ENCODE data around the gene RPL12. TPM values are rescaled to one million over a fixed set of nuclear protein-coding genes. Genes with fewer than 3 reads are reported as not detected.

Gene RPL12
- polyA plus RNA-seq, 2 donors, result 3,023 to 3,281 TPM

DNA sequence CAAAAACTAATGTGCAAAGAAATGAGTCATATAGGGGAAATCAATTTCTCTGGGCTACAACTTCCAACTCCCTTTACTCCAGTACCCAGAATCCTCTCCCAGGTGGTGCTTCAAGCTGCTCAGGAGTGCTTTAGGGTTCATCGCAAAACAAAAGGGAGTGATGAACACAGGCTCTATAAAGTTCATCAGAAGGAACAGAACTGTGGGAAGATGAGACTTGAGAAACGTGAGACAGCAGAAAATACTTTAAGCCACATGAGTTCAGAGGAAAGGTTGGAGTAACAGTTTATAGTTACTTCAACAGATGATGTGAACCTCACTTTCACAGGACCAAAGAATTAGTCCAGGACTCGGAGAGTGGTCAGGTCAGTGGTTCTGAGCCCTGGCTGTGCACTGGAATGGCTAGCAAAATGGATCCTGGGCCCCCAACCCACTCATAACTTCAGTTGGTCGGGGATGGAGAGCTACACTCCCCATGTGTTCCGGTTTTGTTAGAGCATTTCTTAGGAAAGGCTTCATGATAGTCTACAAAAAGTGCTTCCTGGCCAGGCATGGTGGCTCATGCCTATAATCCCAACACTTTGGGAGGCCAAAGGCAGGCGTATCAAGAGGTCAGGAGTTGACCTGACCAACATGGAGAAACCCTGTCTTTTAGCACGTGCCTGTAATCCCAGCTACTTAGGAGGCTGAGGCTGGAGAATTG lies 4.3 kb downstream of the RPL12 start:
- no peaks in the 10 kb centered on the region for H3K27me3 ChIP-seq (ENCODE audit: control insufficient read depth in 1 of 2, insufficient read depth in 2 of 2, low read length in 2 of 2)
- no peak overlapping the region for H3K4me3 ChIP-seq (ENCODE audit: low read depth in 1 of 2, low read length in 2 of 2)
- H3K27ac ChIP-seq (ENCODE audit: low read depth in 2 of 2, low read length in 1 of 2), result no peak overlapping the region
- peaks cover 0 to 5% of the 10 kb centered on the region in 2 donors for H3K9me3 ChIP-seq (ENCODE audit: control insufficient read depth in 2 of 2, insufficient read depth in 1 of 2, low read depth in 1 of 2, low read length in 1 of 2)
- 77 to 83% methylated on average over 7 of the region's 7 CpGs for WGBS, 2 donors
- peaks cover 16 to 35% of the 10 kb centered on the region in 2 donors for H3K36me3 ChIP-seq (ENCODE audit: control insufficient read depth in 2 of 2, insufficient read depth in 2 of 2, low read length in 1 of 2)
- H3K4me1 ChIP-seq (ENCODE audit: control insufficient read depth in 2 of 2, insufficient read depth in 2 of 2, low read length in 1 of 2), result peaks cover 0 to 5% of the 10 kb centered on the region in 2 donors

- Histone ChIP-seq H3K27ac (ENCODE audit: low read depth in 2 of 2, low read length in 1 of 2) (no peak overlapping the region), H3K9me3 (ENCODE audit: control insufficient read depth in 2 of 2, insufficient read depth in 1 of 2, low read depth in 1 of 2, low read length in 1 of 2) (peaks cover 0 to 5% of the 10 kb centered on the region in 2 donors), H3K36me3 (ENCODE audit: control insufficient read depth in 2 of 2, insufficient read depth in 2 of 2, low read length in 1 of 2) (peaks cover 16 to 35% of the 10 kb centered on the region in 2 donors), H3K27me3 (ENCODE audit: control insufficient read depth in 1 of 2, insufficient read depth in 2 of 2, low read length in 2 of 2) (no peaks in the 10 kb centered on the region), H3K4me1 (ENCODE audit: control insufficient read depth in 2 of 2, insufficient read depth in 2 of 2, low read length in 1 of 2) (peaks cover 0 to 5% of the 10 kb centered on the region in 2 donors), H3K4me3 (ENCODE audit: low read depth in 1 of 2, low read length in 2 of 2) (no peak overlapping the region)
- WGBS, 2 donors, result 66 to 73% methylated on average over 4 of the region's 4 CpGs
These were observed 5.1 kb downstream of the RPL12 start for GRCh38 chr9:127445851-127446712.

DNA sequence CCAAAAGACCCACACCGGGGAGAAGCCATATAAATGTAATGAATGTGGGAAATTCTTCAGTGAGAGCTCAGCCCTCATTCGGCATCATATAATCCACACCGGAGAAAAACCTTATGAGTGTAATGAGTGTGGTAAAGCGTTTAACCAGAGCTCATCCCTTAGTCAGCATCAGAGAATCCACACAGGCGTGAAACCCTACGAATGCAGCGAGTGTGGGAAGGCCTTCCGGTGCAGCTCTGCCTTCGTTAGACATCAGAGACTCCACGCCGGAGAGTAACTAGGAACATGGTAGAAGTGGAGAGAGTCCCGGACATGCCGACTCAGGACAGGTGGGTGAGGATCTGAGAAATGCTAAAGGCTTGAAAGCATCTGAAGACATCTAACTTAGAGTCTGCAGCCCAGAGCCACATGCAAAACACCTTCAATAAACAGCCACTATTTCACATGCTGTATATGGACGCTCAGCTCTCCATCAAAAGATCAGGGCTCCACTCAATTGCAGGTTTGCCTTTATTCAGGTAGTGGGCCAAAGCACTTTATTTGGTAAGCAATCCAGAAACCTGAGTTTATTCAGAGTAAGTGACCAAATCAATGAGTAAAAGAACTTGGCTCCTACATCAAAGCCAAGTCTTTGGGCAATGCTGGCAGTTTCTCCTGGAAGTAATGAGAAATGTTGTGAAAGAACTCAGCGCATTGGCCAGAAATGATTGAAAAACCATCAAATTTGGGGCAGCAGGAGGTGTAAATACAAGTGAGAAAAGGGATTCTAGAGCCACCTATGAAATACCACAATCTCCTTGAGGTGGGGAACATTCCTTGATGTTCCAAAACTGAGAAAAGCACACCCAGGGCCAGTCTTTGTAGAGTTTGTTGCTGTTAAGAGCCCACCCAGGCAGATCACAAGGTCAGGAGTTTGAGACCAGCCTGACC lies 6.0 kb downstream of the RPL12 start:
- Histone ChIP-seq H3K4me3 (ENCODE audit: low read depth in 1 of 2, low read length in 2 of 2) (no peak overlapping the region), H3K36me3 (ENCODE audit: control insufficient read depth in 2 of 2, insufficient read depth in 2 of 2, low read length in 1 of 2) (peaks cover 16 to 35% of the 10 kb centered on the region in 2 donors), H3K9me3 (ENCODE audit: control insufficient read depth in 2 of 2, insufficient read depth in 1 of 2, low read depth in 1 of 2, low read length in 1 of 2) (peaks cover 0 to 5% of the 10 kb centered on the region in 2 donors), H3K4me1 (ENCODE audit: control insufficient read depth in 2 of 2, insufficient read depth in 2 of 2, low read length in 1 of 2) (peaks cover 0 to 5% of the 10 kb centered on the region in 2 donors), H3K27me3 (ENCODE audit: control insufficient read depth in 1 of 2, insufficient read depth in 2 of 2, low read length in 2 of 2) (no peaks in the 10 kb centered on the region), H3K27ac (ENCODE audit: low read depth in 2 of 2, low read length in 1 of 2) (peak overlapping the region in 1 of 2 donors; percentile 0)
- WGBS, 2 donors, result 85 to 88% methylated on average over 15 of the region's 15 CpGs

DNA sequence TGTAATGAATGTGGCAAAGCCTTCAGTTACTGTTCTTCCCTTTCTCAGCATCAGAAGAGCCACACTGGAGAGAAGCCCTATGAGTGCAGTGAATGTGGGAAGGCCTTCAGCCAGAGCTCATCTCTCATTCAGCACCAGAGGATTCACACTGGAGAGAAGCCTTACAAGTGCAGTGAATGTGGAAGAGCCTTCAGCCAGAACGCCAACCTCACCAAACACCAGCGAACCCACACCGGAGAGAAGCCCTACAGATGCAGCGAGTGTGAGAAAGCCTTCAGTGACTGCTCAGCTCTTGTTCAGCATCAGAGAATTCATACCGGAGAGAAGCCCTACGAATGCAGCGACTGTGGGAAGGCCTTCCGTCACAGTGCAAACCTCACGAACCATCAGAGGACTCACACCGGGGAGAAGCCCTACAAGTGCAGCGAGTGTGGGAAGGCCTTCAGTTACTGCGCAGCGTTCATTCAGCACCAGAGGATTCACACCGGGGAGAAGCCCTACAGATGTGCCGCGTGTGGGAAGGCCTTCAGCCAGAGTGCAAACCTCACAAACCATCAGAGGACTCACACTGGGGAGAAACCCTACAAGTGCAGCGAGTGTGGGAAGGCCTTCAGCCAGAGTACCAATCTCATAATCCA lies 6.8 kb downstream of the RPL12 start:
- Histone ChIP-seq H3K27me3 (ENCODE audit: control insufficient read depth in 1 of 2, insufficient read depth in 2 of 2, low read length in 2 of 2) (no peaks in the 10 kb centered on the region), H3K9me3 (ENCODE audit: control insufficient read depth in 2 of 2, insufficient read depth in 1 of 2, low read depth in 1 of 2, low read length in 1 of 2) (peaks cover 0 to 5% of the 10 kb centered on the region in 2 donors), H3K4me1 (ENCODE audit: control insufficient read depth in 2 of 2, insufficient read depth in 2 of 2, low read length in 1 of 2) (peaks cover 0 to 2% of the 10 kb centered on the region in 2 donors), H3K36me3 (ENCODE audit: control insufficient read depth in 2 of 2, insufficient read depth in 2 of 2, low read length in 1 of 2) (peaks cover 16 to 37% of the 10 kb centered on the region in 2 donors), H3K27ac (ENCODE audit: low read depth in 2 of 2, low read length in 1 of 2) (peak overlapping the region in 1 of 2 donors; percentile 47), H3K4me3 (ENCODE audit: low read depth in 1 of 2, low read length in 2 of 2) (no peak overlapping the region)
- WGBS, 2 donors, result 92% methylated on average over 17 of the region's 17 CpGs

DNA sequence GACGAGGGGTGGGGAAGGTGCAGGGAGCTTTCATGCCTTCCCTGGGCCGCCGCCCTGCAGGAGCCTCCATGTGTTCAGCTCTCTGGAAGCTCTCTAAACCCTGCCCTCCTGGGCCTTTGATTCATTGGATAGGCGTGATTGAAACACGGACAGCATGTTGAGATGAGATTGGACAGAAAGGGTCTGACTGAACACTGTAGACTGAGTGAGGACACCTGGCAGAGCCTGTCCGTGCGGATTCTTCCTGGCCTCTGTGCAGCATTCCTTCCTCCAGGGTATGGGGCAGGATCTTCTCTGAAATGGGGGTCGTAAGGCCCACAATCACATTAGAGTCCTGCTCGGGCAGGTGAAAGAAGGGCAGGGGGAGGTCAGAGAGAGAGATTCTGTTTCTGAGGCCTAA lies 12.8 kb downstream of the RPL12 start:
- Histone ChIP-seq H3K27ac (ENCODE audit: low read depth in 2 of 2, low read length in 1 of 2) (no peak overlapping the region), H3K9me3 (ENCODE audit: control insufficient read depth in 2 of 2, insufficient read depth in 1 of 2, low read depth in 1 of 2, low read length in 1 of 2) (no peaks in the 10 kb centered on the region), H3K27me3 (ENCODE audit: control insufficient read depth in 1 of 2, insufficient read depth in 2 of 2, low read length in 2 of 2) (no peaks in the 10 kb centered on the region), H3K4me3 (ENCODE audit: low read depth in 1 of 2, low read length in 2 of 2) (no peak overlapping the region), H3K4me1 (ENCODE audit: control insufficient read depth in 2 of 2, insufficient read depth in 2 of 2, low read length in 1 of 2) (no peaks in the 10 kb centered on the region), H3K36me3 (ENCODE audit: control insufficient read depth in 2 of 2, insufficient read depth in 2 of 2, low read length in 1 of 2) (peaks cover 28 to 40% of the 10 kb centered on the region in 2 donors)
- 91 to 94% methylated on average over 9 of the region's 9 CpGs for WGBS, 2 donors

DNA sequence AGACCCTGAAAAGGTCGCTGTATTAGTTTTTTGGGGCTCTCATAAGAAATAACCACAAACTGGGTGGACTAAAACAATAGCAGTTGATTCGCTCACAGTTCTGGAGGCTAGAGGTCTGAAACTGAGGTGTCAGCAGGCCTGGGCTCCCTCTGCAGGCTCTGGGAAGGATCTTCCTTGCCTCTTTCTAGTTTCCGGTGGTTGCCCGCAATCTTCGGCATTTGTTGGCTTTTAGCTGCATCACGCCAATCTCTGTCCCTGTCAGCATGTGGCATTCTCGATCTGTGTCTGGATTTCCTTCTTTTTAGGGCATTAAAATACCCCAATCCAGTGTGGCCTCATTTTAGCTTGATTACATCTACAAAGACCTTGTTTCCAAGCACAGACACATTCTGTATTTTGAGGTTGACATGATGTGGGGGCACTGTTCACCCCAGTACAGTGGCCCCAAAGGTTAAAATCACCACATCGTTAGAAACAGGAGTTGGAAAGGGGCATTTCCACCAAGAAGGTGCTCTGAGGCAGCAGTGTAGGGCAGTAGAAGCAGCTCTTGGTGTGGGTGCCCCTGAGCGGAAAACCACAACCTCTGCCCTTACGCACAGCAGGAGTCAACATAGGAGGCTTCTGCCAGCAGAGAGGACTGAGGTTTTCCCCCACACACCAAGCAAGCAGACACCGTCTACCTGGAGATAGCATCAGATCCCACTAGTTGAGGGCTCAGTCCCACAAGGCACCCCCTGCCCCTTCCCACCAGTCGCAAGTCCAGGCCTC lies 13.5 kb downstream of the RPL12 start:
- no peak overlapping the region for H3K27ac ChIP-seq (ENCODE audit: low read depth in 2 of 2, low read length in 1 of 2)
- no peaks in the 10 kb centered on the region for H3K4me1 ChIP-seq (ENCODE audit: control insufficient read depth in 2 of 2, insufficient read depth in 2 of 2, low read length in 1 of 2)
- H3K9me3 ChIP-seq (ENCODE audit: control insufficient read depth in 2 of 2, insufficient read depth in 1 of 2, low read depth in 1 of 2, low read length in 1 of 2), result no peaks in the 10 kb centered on the region
- WGBS, 2 donors, result 87% methylated on average over 12 of the region's 12 CpGs
- H3K36me3 ChIP-seq (ENCODE audit: control insufficient read depth in 2 of 2, insufficient read depth in 2 of 2, low read length in 1 of 2), result peaks cover 32 to 45% of the 10 kb centered on the region in 2 donors
- H3K4me3 ChIP-seq (ENCODE audit: low read depth in 1 of 2, low read length in 2 of 2), result no peak overlapping the region
- no peaks in the 10 kb centered on the region for H3K27me3 ChIP-seq (ENCODE audit: control insufficient read depth in 1 of 2, insufficient read depth in 2 of 2, low read length in 2 of 2)

GRCh38 chr9:127430415-127430814 lies 20.8 kb downstream of the RPL12 start:
- no peak overlapping the region for H3K4me3 ChIP-seq (ENCODE audit: low read depth in 1 of 2, low read length in 2 of 2)
- no peaks in the 10 kb centered on the region for H3K4me1 ChIP-seq (ENCODE audit: control insufficient read depth in 2 of 2, insufficient read depth in 2 of 2, low read length in 1 of 2)
- H3K27ac ChIP-seq (ENCODE audit: low read depth in 2 of 2, low read length in 1 of 2), result no peak overlapping the region
- H3K27me3 ChIP-seq (ENCODE audit: control insufficient read depth in 1 of 2, insufficient read depth in 2 of 2, low read length in 2 of 2), result no peaks in the 10 kb centered on the region
- peaks cover 13 to 18% of the 10 kb centered on the region in 2 donors for H3K36me3 ChIP-seq (ENCODE audit: control insufficient read depth in 2 of 2, insufficient read depth in 2 of 2, low read length in 1 of 2)
- WGBS, 2 donors, result 95 to 96% methylated on average over 8 of the region's 8 CpGs
- H3K9me3 ChIP-seq (ENCODE audit: control insufficient read depth in 2 of 2, insufficient read depth in 1 of 2, low read depth in 1 of 2, low read length in 1 of 2), result no peaks in the 10 kb centered on the region

DNA sequence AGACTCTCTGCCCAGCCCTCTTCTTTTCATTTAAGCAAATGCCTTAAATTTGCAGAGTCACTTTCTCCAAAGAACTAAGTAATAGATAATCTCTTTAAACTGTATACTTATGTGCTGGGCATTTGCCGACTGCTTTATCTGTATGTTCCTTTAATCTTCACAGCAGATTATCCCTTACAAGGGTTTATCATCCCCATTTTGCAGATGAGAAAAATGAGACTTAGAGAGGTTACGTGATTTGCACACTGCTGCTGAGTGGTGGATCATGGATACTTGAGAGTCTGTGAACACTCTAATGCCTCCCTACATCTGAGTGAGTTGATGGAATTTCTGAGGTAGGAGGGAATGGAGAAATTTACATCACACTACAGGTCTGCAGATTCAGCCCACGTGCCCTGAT lies 22.9 kb downstream of the RPL12 start:
- Histone ChIP-seq H3K27me3 (ENCODE audit: control insufficient read depth in 1 of 2, insufficient read depth in 2 of 2, low read length in 2 of 2) (no peaks in the 10 kb centered on the region), H3K27ac (ENCODE audit: low read depth in 2 of 2, low read length in 1 of 2) (no peak overlapping the region), H3K9me3 (ENCODE audit: control insufficient read depth in 2 of 2, insufficient read depth in 1 of 2, low read depth in 1 of 2, low read length in 1 of 2) (no peaks in the 10 kb centered on the region), H3K4me3 (ENCODE audit: low read depth in 1 of 2, low read length in 2 of 2) (no peak overlapping the region), H3K36me3 (ENCODE audit: control insufficient read depth in 2 of 2, insufficient read depth in 2 of 2, low read length in 1 of 2) (peaks cover 4 to 7% of the 10 kb centered on the region in 2 donors), H3K4me1 (ENCODE audit: control insufficient read depth in 2 of 2, insufficient read depth in 2 of 2, low read length in 1 of 2) (no peaks in the 10 kb centered on the region)
- WGBS, 2 donors, result 89 to 90% methylated on average over 3 of the region's 3 CpGs

Data from esophagus (tissue), 2 donors.